ENCODE results near the gene RBM20. TPM values are rescaled to one million over a fixed set of nuclear protein-coding genes. Genes with fewer than 3 reads are reported as not detected.

The RBM20 gene
- polyA plus RNA-seq, 1 donor (not counting 4 experiments of a cell fraction or from before 2014, with no cell fraction given) = 0.01 TPM

DNA sequence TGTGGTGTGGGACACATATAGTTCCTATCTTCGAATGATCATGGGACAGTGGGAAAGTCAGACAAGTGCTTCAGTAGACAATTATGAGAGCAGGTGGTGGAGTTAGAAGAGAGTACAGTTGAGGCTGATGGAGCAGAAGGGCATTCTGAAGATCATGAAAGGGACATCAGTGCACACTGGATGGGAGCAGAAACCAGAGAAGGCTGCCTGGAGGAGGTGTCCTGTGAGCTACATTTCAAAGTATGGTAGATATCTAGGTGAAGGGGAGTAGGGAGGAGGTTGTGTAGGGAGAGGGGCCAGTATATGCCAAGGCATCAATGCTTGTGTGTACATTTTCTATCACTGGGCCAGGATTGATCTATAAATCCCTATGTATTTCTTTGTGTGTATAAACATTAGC, 127.3 kb downstream of the RBM20 start:
- Histone ChIP-seq H3K4me1 (ENCODE audit: control insufficient read depth, extremely low read depth, insufficient read depth, low read length) (peaks cover 10% of the 10 kb centered on the region), H4K20me1 (ENCODE audit: control insufficient read depth, extremely low read depth, insufficient read depth, low read length) (no peaks in the 10 kb centered on the region), H3K9me3 (ENCODE audit: control insufficient read depth, low read depth, low read length) (no peaks in the 10 kb centered on the region), H3K4me2 (ENCODE audit: control insufficient read depth, extremely low read depth, insufficient read depth, low read depth, low read length) (no peak overlapping the region), H3K36me3 (ENCODE audit: control insufficient read depth in 2 of 2, extremely low read depth in 1 of 2, insufficient read depth in 2 of 2, low read length in 2 of 2) (no peaks in the 10 kb centered on the region), H3K27me3 (ENCODE audit: control insufficient read depth, extremely low read depth, insufficient read depth, low read length) (no peaks in the 10 kb centered on the region), H3K9ac (ENCODE audit: control insufficient read depth, extremely low read depth, insufficient read depth, low read length) (no peak overlapping the region), H2AFZ (ENCODE audit: control insufficient read depth, low read length) (no peak overlapping the region), H3K79me2 (ENCODE audit: control insufficient read depth, insufficient read depth, low read length) (no peaks in the 10 kb centered on the region), H3K4me3 (ENCODE audit: control insufficient read depth in 2 of 3, extremely low read depth in 1 of 3, insufficient read depth in 2 of 3, low read depth in 1 of 3, low read length in 3 of 3) (no peak overlapping the region), H3K27ac (ENCODE audit: control insufficient read depth, insufficient read depth, low read length) (no peak overlapping the region), H3K9me1 (ENCODE audit: control insufficient read depth, extremely low read depth, insufficient read depth, low read length) (no peaks in the 10 kb centered on the region)
- TF ChIP-seq CTCF (optimal IDR thresholded peaks at IDR 0.05 in 1 of 3, IDR thresholded peaks at IDR 0.05 in 1 of 3, conservative IDR thresholded peaks at IDR 0.05 in 1 of 3; ENCODE audit: extremely low read depth in 1 of 3, insufficient read depth in 2 of 3, low read length in 3 of 3) (no peak), EZH2 (IDR thresholded peaks at IDR 0.05; ENCODE audit: low read length) (no peak)
- dilution Hi-C loops (cut with MboI; ENCODE audit: extremely low pct_ligation_motif_present, low sequenced_read_pairs) = no loop called here
- FAIRE-seq (no peak), DNase-seq (ENCODE audit: low read depth, low spot score) (no peak)

DNA sequence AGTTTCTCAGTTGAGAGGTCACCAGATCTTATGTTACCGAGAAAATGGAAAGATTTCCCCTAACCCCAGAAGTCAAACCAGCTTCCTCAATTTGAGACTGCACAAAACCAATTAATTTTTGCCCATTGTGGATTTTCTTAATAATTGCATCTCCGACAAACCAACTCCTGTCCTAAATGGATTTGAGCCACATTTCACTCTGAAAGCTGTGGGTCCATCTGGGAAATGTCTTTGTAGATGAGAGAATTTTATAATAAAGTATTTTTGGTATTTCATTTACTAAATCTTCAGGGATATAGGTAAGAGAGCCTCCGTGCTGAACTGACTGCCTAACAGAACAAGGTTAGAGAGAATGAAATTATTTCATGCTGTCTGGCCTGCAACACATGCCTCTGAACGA, 127.9 kb downstream of the RBM20 start:
- FAIRE-seq (no peak), DNase-seq (ENCODE audit: low read depth, low spot score) (no peak)
- Histone ChIP-seq H3K79me2 (ENCODE audit: control insufficient read depth, insufficient read depth, low read length) (no peaks in the 10 kb centered on the region), H3K4me2 (ENCODE audit: control insufficient read depth, extremely low read depth, insufficient read depth, low read depth, low read length) (no peak overlapping the region), H3K9ac (ENCODE audit: control insufficient read depth, extremely low read depth, insufficient read depth, low read length) (no peak overlapping the region), H2AFZ (ENCODE audit: control insufficient read depth, low read length) (no peak overlapping the region), H3K36me3 (ENCODE audit: control insufficient read depth in 2 of 2, extremely low read depth in 1 of 2, insufficient read depth in 2 of 2, low read length in 2 of 2) (no peaks in the 10 kb centered on the region), H3K4me1 (ENCODE audit: control insufficient read depth, extremely low read depth, insufficient read depth, low read length) (peaks cover 10% of the 10 kb centered on the region), H3K9me3 (ENCODE audit: control insufficient read depth, low read depth, low read length) (no peaks in the 10 kb centered on the region), H3K27me3 (ENCODE audit: control insufficient read depth, extremely low read depth, insufficient read depth, low read length) (no peaks in the 10 kb centered on the region), H4K20me1 (ENCODE audit: control insufficient read depth, extremely low read depth, insufficient read depth, low read length) (no peaks in the 10 kb centered on the region), H3K27ac (ENCODE audit: control insufficient read depth, insufficient read depth, low read length) (no peak overlapping the region), H3K9me1 (ENCODE audit: control insufficient read depth, extremely low read depth, insufficient read depth, low read length) (no peaks in the 10 kb centered on the region), H3K4me3 (ENCODE audit: control insufficient read depth in 2 of 3, extremely low read depth in 1 of 3, insufficient read depth in 2 of 3, low read depth in 1 of 3, low read length in 3 of 3) (no peak overlapping the region)
- TF ChIP-seq CTCF (optimal IDR thresholded peaks at IDR 0.05 in 1 of 3, IDR thresholded peaks at IDR 0.05 in 1 of 3, conservative IDR thresholded peaks at IDR 0.05 in 1 of 3; ENCODE audit: extremely low read depth in 1 of 3, insufficient read depth in 2 of 3, low read length in 3 of 3) = no peak
- TF ChIP-seq EZH2 (IDR thresholded peaks at IDR 0.05; ENCODE audit: low read length) = no peak
- dilution Hi-C loops (cut with MboI; ENCODE audit: extremely low pct_ligation_motif_present, low sequenced_read_pairs) = no loop called here

Measured in keratinocyte (primary cell).